8988T (cell line): ENCODE results near the gene HNRNPUL1.

Experiments
- DNase-seq: peaks from one replicate; pipeline ENCODE4 v3.0.0; 2011

HNRNPUL1 gene

DNA sequence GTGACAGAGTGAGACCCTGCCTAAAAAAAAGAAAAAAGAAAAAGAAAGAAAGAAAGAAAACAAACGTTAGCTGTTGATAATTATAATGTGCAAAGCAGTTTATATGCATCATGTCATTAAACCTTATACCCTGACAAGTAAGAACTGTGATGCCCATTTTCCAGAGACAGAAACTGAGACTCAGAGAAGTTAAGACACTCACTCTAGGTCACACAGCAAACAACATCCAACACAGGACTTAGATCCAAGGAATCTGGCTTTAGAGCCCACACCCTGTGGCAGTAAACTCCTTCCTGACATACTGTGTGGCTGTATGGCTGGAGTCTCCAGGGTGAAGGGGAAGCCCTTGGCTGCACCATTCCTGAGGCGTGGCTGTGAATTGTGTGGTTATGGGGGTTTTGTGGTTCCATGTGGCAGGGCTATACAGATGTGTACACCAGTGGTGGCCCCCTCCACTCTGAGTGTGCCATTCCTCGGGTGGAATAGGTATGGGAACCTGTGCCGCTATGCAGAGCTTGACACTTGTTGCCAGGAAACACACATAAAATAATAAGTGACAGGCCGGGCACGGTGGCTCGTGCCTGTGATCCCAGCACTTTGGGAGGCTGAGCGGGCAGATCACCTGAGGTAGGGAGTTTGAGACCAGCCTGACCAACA lies 29.5 kb upstream of the HNRNPUL1 start:
- DNase-seq: no peak

- DNase-seq: no peak
Observed at GRCh38 chr19:41235480-41235879, 28.7 kb upstream of the HNRNPUL1 start.

- DNase-seq: no peak
Observed at GRCh38 chr19:41238244-41238643, 25.9 kb upstream of the HNRNPUL1 start.

GRCh38 chr19:41239363-41239762 lies 24.8 kb upstream of the HNRNPUL1 start:
- no peak for DNase-seq

DNA sequence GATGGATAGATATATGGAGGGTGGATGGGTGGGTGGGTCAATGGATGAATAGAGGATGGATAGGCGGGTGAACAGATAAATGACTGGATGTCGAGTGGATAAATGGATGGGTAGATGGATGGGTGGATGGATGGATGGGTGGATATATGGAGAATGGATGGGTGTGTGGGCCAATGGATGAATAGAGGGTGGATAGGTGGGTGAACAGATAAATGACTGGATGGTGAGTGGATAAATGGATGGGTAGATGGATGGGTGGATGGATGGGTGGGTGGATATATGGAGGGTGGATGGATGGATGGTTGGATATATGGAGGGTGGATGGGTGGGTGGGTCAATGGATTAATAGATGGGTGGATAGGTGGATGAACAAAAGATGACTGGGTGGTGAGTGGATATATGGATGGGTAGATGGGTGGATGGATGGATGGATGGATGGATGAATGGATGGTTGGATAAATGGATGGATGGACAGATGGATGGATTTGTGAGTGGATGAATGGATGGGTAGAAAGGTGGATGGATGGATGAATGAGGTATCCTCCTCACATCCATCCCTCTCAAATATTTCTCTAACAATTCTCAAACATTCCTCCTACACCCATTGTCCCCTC lies 24.1 kb upstream of the HNRNPUL1 start:
- no peak for DNase-seq

GRCh38 chr19:41241859-41242258 lies 22.3 kb upstream of the HNRNPUL1 start:
- no peak for DNase-seq

DNA sequence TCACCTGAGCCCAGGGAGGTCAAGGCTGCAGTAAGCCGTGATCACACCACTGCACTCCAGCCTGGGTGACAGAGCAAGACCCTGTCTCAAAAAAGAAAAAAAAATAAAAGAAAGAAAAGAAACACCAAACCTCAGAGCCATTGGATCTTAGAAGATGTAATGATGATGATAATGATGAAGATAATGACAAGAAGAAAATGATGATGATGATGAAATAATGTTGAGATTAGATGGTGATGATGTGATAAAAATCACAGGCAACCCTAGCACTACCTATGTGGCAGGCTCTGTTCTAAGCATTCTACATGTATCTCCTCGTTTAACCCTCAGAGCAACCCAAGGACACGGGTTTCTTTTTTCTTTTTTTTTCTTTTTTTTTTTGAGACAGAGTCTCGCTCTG lies 20.1 kb upstream of the HNRNPUL1 start:
- no peak for DNase-seq

DNA sequence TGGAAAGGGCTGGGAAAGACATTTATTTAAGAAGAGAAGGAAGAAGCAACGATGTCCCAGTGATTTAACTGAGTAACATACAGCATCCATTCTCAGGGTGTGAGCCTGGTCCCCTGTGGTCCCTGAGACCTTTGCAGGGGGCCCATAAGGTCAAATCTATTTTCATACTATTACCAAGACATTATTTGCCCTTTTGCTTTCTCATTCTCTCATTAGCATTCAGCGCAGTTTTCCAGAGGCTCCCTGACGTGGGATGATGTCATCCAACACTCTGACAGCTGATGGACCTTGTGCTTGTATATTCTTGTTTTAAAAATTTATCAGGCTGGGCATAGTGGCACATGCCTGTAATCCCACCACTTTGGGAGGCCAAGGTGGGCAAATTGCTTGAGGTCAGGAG lies 18.3 kb upstream of the HNRNPUL1 start:
- DNase-seq: no peak

DNA sequence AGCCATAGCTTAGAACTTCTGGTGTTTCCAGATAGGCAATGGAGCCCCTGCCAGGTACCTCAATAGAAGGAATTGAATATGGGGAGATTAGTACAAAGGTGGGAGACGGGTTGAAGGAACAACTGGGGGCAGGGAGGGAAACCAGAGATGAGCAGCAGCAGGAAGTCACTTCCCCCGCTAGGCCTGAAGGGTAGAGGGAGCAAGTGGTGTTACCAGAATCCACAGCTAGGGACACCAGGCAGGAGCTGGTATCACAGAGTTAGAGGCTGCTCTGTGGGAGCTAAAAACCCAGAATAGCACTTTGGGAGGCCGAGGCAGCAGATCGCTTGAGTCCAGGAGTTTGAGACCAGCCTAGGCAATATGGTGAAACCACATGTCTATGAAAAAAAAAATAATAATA lies 15.3 kb upstream of the HNRNPUL1 start:
- no peak for DNase-seq

DNA sequence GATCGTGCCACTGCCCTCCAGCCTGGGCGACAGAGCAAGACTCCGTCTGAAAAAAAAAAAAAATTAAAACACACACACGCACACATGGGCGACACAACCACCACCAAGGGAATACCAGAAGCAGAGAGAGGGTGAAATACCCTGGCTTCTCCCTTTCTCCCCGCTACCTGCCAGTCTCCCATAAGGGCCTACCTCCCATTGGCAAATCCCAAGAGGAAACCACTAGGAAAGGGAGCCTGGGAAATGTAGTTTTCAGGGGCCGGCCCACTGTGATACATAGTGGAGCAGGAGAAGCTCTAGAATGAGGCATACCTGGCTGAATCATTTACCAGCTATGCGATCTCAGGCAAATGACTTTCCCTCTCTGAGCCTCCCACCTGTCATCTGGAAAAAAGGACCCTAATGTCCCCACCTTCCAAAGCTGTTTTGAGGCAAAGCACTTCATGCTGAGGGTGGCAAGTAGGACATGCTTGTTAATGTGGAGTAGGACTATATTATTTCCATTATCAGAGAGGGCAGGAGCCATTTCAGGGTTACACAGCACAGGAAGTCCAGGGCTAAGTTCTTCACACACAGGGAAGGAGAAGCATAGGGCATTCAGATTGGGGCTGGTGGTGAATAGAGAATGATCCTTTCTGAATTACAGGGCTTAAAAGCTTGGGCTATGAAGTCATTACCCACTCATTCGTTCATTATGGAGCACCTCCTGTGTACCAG lies 14.3 kb upstream of the HNRNPUL1 start:
- DNase-seq: no peak

DNA sequence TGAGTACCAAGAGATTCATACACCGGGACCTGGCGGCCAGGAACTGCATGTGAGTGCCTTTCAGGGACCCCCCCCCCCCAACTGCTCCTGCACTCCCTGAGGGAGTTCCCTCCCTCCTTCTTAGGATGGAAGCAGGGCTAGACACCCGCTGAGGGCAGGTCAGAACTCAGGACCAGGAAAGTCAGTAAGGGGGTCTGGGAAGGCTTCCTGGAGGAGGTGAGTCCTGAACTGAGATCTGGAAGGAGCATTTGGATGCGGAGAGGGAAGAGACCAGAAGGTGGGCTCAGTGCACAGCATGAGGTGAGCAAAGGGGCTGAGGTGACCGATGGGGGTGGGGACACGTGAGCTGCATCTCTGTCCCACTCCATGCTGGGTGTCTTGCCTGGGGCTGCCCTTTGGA lies 10.5 kb upstream of the HNRNPUL1 start:
- DNase-seq: no peak

DNA sequence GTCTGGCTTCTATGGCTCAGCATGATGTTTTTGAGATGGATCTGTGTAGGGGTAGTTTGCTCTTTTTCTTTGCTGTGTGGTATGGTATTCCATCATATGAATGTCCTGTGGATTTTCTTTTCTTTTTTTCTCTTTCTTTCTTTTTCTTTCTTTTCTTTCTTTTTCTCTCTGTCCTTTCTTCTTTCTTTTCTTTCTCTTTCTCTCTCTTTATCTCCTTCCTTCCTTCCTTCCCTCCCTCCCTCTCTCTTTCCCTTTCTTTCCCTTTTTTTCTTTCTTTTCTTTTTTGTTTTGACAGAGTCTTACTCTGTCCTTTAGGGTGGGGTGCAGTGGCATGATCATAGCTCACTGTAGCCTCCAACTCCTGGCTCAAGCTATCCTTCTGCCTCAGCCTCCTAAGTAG lies 9.0 kb upstream of the HNRNPUL1 start:
- no peak for DNase-seq

- DNase-seq: no peak
Observed at GRCh38 chr19:41261474-41262190, 2.5 kb upstream of the HNRNPUL1 start.

- DNase-seq: no peak
Observed at GRCh38 chr19:41263042-41263849, 926 bp upstream of the HNRNPUL1 start.

DNA sequence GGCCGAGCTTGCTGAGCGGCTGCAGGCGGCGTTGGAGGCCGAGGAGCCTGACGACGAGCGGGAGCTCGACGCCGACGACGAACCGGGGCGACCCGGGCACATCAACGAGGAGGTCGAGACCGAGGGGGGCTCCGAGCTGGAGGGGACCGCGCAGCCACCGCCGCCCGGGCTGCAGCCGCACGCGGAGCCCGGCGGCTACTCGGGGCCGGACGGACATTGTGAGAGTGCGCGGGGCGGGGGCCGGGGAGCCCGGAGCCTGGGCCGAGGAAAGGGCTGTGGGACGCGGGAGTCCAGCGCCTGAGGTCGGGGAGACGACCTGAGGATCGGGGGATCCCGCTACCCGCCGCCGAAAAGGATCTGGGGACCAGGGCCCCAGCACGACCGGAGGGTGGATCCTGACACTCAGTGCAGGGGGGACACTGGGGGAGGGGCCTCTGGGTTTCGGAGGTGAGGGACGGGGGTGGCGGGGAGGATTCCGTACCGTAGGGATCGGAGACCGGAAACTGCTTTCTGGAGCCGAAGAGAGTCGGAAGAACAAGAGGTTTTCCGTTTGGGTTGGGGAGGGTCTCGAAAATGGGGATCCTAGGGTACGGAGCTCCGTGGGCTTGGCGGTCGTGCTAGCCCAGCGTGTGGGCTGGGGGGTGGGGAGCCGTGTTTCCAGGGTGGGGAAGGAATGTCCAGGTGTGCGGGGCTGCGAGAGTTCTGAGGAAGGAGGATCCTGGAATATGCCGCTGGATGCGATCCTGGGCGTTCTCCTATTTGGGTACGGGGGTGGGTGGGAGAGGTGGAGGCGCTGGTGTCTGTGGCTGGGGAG lies 616 bp downstream of the HNRNPUL1 start:
- no peak for DNase-seq

GRCh38 chr19:41265395-41266153 lies 1.4 kb downstream of the HNRNPUL1 start:
- DNase-seq: no peak

- DNase-seq: no peak
Observed at GRCh38 chr19:41269055-41269454, 4.9 kb downstream of the HNRNPUL1 start.

DNA sequence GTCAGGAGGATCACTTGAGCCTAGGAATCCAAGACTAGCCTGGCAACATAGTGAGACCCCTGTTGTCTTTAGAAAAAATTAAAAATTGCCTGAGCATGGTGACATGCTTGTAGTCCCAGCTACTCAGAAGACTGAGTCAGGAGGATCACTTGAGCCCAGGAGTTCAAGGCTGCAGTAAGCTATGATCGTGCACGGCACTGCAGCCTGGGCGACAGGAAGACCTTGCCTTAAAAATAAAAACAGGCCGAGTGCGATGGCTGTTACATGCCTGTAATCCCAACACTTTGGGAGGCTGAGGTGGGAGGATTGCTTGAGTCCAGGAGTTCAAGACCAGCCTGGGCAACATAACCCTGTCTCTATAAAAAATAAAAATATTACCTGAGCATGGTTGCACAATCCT lies 5.4 kb downstream of the HNRNPUL1 start:
- DNase-seq: no peak

DNA sequence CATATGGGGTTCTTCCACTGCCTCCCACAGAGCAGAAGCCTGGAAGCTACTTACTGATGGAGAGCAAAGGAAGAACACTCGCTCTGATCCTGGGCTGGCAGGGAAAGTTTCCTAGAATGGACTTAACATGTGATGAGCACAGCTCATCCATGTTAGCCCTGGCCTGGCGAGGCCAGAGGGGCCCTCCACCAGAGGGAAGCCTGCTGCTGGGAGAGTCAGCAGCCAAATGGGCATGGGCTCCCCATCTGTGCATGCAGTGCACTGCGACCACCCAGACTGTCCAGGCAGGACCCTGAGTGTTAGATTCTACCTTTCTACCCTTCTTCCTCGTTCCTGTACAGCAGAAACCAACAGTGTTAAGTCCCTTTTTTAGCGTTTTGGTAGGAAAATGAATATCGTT lies 8.9 kb downstream of the HNRNPUL1 start:
- no peak for DNase-seq

GRCh38 chr19:41274802-41275201 lies 10.6 kb downstream of the HNRNPUL1 start:
- no peak for DNase-seq

DNA sequence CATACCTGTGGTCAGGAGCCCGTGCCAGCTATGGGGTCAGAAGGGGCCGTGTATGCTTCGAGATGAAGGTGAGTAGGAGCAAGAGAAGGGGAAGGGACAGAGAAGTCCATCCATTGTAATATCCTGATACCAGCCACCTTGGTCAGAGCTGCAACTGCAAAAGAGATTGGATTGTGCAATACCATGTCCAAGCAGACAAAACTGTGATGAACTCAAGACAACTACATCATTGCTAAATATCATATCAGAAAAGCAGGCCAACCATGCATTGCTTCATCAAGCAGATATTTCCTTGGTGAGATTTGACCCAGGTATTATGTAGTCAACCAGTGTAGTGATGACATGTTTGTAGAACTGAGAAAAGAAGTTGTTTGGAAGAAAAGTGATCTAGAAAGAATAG lies 12.1 kb downstream of the HNRNPUL1 start:
- DNase-seq: no peak
